PC-9 (cell line): ENCODE results near the gene SCNM1.

ENCODE experiments used
- CTCF ChIP-seq: fragments of 200-600 bp; sonication (generic); conservative IDR thresholded peaks from 2 replicates; pipeline ENCODE4 v1.6.1; 2017; ENCODE audit warnings: mixed run types, antibody characterized with exemption, mild to moderate bottlenecking, moderate library complexity
- EZH2 ChIP-seq: fragments of 200-600 bp; sonication (generic); IDR thresholded peaks from 2 replicates; pipeline ENCODE4 v1.8.0; 2017; ENCODE audit warnings: antibody characterized with exemption, low read depth

- TF ChIP-seq EZH2 (no peak), CTCF (no peak)
Observed at GRCh38 chr1:151166505-151166956, 587 bp downstream of the SCNM1 start.
